ENCODE measurements around the gene ANK3. TPM values are rescaled to one million over a fixed set of nuclear protein-coding genes. Genes with fewer than 3 reads are reported as not detected.

The ANK3 gene
- total RNA-seq, 4 donors from 2014 or later, result 6.4 to 23.2 (median 13.5) TPM

DNA sequence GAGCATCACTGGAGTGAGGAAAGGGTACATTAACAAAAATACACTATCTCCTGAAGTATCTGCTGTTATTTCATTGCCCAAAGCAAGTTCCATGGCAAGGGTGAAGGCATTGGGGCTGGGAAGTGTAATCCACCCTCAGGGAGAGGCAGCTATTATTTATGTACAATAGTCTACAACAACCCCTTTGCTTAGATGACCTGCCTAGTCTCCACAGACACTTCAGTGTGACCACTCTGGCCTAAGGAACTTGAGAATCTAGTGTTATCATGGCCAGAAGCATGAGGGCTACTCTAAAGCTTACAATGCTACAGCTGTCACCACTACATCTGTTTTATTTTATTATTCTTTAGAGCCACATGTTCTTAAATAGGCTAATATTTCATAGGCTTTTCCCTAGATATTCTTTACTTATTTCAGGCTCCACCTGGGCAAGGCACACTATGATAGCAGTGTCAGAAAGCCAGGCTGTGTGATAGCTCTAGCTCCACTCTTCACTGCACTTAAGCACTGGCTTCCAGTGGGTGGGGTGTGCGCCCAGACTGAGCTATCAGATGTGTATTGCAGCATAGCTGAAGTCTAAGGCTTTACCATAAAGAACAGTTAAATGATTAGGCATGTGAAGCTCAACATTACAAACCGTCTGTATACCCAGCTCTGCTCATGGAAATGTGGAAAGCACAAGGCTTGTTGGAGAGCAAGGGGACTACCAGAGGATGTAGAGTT lies 366.4 kb downstream of the ANK3 start:
- TF ChIP-seq, protein P1, sequence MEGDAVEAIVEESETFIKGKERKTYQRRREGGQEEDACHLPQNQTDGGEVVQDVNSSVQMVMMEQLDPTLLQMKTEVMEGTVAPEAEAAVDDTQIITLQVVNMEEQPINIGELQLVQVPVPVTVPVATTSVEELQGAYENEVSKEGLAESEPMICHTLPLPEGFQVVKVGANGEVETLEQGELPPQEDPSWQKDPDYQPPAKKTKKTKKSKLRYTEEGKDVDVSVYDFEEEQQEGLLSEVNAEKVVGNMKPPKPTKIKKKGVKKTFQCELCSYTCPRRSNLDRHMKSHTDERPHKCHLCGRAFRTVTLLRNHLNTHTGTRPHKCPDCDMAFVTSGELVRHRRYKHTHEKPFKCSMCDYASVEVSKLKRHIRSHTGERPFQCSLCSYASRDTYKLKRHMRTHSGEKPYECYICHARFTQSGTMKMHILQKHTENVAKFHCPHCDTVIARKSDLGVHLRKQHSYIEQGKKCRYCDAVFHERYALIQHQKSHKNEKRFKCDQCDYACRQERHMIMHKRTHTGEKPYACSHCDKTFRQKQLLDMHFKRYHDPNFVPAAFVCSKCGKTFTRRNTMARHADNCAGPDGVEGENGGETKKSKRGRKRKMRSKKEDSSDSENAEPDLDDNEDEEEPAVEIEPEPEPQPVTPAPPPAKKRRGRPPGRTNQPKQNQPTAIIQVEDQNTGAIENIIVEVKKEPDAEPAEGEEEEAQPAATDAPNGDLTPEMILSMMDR (IDR thresholded peaks at IDR 0.05; ENCODE audit: low read depth), result no peak

DNA sequence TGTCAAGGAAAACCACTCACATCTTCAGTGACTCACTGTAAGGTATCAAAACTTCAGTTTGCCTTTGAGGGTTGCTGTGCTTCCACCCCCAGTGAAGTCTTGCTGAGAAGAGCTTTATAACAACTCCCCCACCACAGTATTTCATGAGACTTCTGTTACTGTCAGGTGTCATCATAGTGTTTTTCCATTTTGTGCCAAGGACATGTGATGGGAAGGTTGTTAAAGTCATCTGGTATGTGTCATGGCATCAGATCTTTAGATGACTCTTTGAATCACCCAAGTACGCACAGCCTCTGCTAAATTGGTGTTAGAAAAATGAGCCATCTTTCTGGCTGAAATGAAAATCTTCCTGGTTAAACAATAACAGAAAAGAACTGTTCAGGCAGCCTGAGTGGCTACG lies 368.3 kb downstream of the ANK3 start:
- TF ChIP-seq, protein P1 (IDR thresholded peaks at IDR 0.05; ENCODE audit: low read depth), result no peak

DNA sequence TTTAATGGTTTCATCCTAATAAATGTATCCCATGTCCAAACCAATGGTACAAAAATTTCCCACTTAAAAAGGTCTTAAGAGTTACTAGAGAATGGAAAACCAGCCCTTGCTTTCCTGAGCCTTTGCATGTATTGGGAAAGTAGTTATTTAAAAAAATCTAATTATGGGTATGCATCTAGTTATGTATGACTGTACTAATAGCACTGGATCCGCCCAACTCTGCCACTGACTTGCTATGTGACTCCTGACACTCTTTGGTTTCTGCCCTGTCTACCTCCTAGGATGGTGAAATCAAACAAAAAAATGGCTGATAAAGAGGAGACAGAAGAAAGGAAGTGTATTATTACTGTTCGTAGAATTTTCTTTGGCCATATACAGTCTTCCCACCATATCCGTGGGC lies 372.9 kb downstream of the ANK3 start:
- TF ChIP-seq, protein P1 (IDR thresholded peaks at IDR 0.05; ENCODE audit: low read depth), result no peak

- TF ChIP-seq, protein P1 (IDR thresholded peaks at IDR 0.05; ENCODE audit: low read depth), result no peak
Observed at GRCh38 chr10:60009710-60010383, 379.8 kb downstream of the ANK3 start.

GRCh38 chr10:60009276-60009675 lies 380.4 kb downstream of the ANK3 start:
- TF ChIP-seq, protein P1 (IDR thresholded peaks at IDR 0.05; ENCODE audit: low read depth), result no peak

DNA sequence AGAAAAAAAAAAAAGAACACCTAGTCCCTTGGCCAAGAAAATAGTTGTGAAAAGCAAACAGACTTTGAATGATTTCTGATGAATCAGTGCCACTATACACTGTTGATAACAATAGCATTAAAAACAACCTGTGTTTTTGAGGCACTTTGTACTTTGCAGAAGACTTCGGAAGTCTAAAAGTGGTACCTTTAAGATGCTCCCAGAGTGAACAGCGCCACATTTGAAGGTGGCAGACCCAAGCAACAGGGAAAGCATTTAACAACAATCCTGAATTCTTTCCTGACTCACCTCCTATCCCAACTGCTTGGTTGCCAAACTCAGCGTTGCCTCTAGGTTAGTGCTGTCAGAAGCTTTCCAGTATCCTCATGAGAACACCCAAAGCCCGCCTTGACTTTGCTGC lies 380.9 kb downstream of the ANK3 start:
- TF ChIP-seq, protein P1 (IDR thresholded peaks at IDR 0.05; ENCODE audit: low read depth), result no peak

GRCh38 chr10:60006062-60006461 lies 383.6 kb downstream of the ANK3 start:
- TF ChIP-seq, protein P1 (IDR thresholded peaks at IDR 0.05; ENCODE audit: low read depth), result no peak
